ENCODE results near the gene VIM.

- TF ChIP-seq POLR2A (IDR thresholded peaks at IDR 0.05) (no peak), CTCF (IDR thresholded peaks at IDR 0.05) (no peak)
Measured at GRCh38 chr10:17225808-17226207, 2.2 kb upstream of the VIM start.

All from adrenal gland (tissue), 5 donors.